ENCODE measurements around the gene UPB1.
A peak's percentile ranks its signal among the peaks of the same experiment; 100 is the strongest.

GRCh38 chr22:24525416-24526037 lies 30.4 kb downstream of the UPB1 start:
- TF ChIP-seq SRF (IDR thresholded peaks at IDR 0.05; ENCODE audit: low read depth in 2 of 2, low read length in 2 of 2) (no peak), DPF2 (IDR thresholded peaks at IDR 0.05) (peak; percentile 40; the same call in 1 of the 2 replicates), SREBF2 (IDR thresholded peaks at IDR 0.05; ENCODE audit: low read length) (no peak), CHD2 (IDR thresholded peaks at IDR 0.05; ENCODE audit: borderline replicate concordance, low read depth, low read length) (no peak), PRDM15 (CRISPR knock-in tag; IDR thresholded peaks at IDR 0.05) (no peak), RELA (IDR thresholded peaks at IDR 0.05; ENCODE audit: borderline replicate concordance, partially characterized antibody) (no peak), PBX3 (IDR thresholded peaks at IDR 0.05; ENCODE audit: insufficient replicate concordance, low read depth, low read length) (no peak), NRF1 (conservative IDR thresholded peaks at IDR 0.05; ENCODE audit: low read depth, low read length) (no peak), NBN (IDR thresholded peaks at IDR 0.05) (0 out of 2 replicates have a peak, but pooled peaks have one; percentile 48)
- TF ChIP-seq, protein P1, sequence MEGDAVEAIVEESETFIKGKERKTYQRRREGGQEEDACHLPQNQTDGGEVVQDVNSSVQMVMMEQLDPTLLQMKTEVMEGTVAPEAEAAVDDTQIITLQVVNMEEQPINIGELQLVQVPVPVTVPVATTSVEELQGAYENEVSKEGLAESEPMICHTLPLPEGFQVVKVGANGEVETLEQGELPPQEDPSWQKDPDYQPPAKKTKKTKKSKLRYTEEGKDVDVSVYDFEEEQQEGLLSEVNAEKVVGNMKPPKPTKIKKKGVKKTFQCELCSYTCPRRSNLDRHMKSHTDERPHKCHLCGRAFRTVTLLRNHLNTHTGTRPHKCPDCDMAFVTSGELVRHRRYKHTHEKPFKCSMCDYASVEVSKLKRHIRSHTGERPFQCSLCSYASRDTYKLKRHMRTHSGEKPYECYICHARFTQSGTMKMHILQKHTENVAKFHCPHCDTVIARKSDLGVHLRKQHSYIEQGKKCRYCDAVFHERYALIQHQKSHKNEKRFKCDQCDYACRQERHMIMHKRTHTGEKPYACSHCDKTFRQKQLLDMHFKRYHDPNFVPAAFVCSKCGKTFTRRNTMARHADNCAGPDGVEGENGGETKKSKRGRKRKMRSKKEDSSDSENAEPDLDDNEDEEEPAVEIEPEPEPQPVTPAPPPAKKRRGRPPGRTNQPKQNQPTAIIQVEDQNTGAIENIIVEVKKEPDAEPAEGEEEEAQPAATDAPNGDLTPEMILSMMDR (IDR thresholded peaks at IDR 0.05 in 2 of 3, conservative IDR thresholded peaks at IDR 0.05 in 1 of 3; ENCODE audit: control insufficient read depth in 2 of 3, extremely low read depth in 1 of 3, insufficient read depth in 1 of 3, low read depth in 3 of 3, low read length in 3 of 3), result peak; percentile 89 to 94 (median 90)
- TF ChIP-seq, protein P2, sequence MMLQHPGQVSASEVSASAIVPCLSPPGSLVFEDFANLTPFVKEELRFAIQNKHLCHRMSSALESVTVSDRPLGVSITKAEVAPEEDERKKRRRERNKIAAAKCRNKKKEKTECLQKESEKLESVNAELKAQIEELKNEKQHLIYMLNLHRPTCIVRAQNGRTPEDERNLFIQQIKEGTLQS (IDR thresholded peaks at IDR 0.05; ENCODE audit: borderline replicate concordance, extremely low read depth, low read depth, low read length), result no peak

Data from GM12878 (cell line).